Ovary (tissue), 3 donors: ENCODE measurements around the gene PDE3B.

Experiments used
- CTCF ChIP-seq, 3 donors: fragments of 450-650 bp in 2 of 3; fragments of 200-600 bp in 1 of 3; IDR thresholded peaks; one replicate each; pipeline versions ENCODE4 v1.5.1 to v1.8.0; 2016 to 2022; ENCODE audit warnings: antibody characterized with exemption in 3 of 3, mild to moderate bottlenecking in 1 of 3
- EP300 ChIP-seq: sonication (generic); formaldehyde crosslinking; IDR thresholded peaks from one replicate; pipeline ENCODE4 v1.6.1; 2017; ENCODE audit warnings: antibody characterized with exemption
- donor health status: DM: no; HTN: no; CAD: no.

GRCh38 chr11:14858404-14858803, 214.8 kb downstream of the PDE3B start:
- TF ChIP-seq CTCF (IDR thresholded peaks at IDR 0.05) (no peak), EP300 (no peak)
